Measurements from ENCODE around the gene TIMP1. TPM values are rescaled to one million over a fixed set of nuclear protein-coding genes. Genes with fewer than 3 reads are reported as not detected.
A peak's percentile ranks its signal among the peaks of the same experiment; 100 is the strongest.

The TIMP1 gene
- polyA plus RNA-seq, 3 donors: 56.0 to 538 (median 342) TPM

DNA sequence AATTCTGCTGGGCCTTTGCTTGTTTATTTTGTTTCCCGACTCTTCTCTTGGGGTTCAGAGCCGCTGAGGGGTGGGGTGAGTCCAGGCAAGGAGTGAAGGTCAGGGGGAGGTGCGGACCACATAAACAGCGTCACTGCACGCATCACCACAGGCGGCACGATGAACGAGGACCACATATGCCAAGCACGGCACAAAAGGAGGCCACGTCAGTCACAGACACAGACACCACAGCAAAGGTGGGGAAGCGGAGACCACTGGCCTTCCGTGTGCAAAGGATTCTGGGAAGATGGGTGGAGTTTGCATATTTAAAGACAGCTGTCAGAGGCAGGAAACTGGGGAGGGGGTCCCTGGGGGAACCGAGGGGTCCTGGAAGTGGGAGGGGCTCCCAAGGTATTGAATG is 10.3 kb upstream of the TIMP1 start:
- 87 to 93% (median 90%) methylated on average over 13 of the region's 13 CpGs for WGBS, 3 donors
- H3K27ac ChIP-seq (ENCODE audit: low read depth, low read length): no peak overlapping the region

DNA sequence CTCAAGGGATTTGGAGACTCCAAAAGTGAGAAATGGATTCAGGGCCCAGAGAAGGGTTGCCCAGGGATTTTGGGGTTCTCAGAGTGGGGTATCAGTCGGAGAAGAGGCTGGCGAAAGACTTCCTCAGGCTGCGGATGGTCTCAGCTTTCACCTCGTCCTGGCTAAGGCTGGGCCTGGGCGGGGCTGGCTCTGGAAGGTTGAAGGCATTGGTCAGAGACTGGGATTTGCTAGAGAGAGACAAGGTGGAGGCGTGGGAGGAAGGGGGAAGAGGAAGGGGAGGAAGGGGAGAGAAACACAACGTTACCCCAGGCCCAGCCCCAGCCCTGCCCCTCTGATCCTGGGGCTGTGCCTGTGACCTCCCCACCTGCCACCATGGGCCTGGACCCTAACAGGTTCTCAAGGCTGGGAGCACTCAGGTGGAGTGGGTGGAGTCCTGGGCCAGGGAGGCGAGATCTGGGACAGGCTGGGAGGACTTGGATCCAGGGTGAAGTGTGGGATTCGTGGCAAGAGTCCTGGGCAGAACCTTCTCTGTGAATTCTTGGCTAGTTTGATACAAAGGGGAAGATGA is 9.4 kb upstream of the TIMP1 start:
- 42 to 61% (median 59%) methylated on average over 6 to 9 of the region's 9 CpGs for WGBS, 3 donors
- no peak overlapping the region for H3K27ac ChIP-seq (ENCODE audit: low read depth, low read length)

DNA sequence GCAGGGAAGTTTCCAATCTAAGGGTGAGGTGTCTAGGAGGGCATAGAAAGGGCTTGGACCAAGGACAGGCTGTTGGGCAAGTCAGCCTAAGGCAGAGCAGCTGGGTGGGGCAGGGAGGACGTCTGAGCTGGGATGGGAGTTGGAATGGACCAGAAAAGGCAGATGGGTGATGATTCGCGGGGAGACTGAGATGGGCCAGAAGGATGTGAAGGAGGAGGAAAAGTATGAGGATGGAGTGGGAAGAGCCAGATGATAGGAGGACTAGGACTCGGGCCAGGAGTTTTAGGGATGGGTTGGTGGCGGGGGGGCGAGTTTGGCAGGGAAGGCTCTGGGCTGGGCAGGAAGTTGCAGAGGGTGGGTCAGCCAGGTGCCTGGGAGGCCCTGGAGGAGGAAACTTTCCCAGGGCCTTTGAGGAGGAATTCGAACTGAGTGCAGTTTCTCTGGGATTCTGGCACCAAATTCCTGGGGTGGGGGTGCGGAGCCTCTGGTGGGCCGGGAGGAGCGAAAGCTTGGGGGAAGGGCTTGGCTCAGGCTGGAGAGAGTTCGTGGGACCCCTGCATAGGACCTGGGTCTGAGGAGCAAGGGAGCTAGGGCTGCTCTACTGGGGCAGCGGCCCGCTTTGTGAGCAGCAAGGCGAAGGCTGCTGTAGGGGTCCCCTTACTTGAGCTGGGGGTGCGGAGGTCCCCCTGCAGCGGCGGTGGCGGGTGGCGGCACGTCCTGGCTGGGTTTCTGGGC is 8.7 kb upstream of the TIMP1 start:
- H3K27ac ChIP-seq (ENCODE audit: low read depth, low read length): no peak overlapping the region
- 11 to 41% (median 31%) methylated on average over 11 to 20 of the region's 20 CpGs for WGBS, 3 donors

DNA sequence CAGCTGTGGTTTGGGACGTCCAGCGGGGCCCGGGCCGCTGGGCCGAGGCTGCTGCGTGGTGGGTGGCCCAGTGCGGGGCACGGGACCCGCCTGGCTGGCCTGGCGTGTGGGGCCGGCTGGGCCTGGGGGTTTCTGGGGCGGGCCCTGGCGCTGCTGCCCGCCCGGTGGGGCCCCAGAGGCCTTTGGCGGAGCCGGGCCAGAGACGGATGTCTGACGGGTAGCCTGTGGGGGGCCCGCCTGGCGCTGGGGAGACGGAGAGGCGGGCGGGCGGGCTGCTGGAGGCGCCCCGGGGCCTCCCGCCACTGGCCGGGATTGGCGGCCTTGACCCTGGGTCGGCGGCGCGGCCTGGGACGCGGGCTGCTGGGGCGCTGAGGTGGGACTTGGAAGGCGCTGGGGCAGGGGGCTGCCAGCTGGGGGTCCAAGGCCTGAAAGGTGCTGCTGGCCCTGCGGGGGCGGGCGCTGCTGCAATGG is 8.1 kb upstream of the TIMP1 start:
- H3K27ac ChIP-seq (ENCODE audit: low read depth, low read length): no peak overlapping the region
- 11 to 30% (median 15%) methylated on average over 4 to 40 of the region's 41 CpGs for WGBS, 3 donors

DNA sequence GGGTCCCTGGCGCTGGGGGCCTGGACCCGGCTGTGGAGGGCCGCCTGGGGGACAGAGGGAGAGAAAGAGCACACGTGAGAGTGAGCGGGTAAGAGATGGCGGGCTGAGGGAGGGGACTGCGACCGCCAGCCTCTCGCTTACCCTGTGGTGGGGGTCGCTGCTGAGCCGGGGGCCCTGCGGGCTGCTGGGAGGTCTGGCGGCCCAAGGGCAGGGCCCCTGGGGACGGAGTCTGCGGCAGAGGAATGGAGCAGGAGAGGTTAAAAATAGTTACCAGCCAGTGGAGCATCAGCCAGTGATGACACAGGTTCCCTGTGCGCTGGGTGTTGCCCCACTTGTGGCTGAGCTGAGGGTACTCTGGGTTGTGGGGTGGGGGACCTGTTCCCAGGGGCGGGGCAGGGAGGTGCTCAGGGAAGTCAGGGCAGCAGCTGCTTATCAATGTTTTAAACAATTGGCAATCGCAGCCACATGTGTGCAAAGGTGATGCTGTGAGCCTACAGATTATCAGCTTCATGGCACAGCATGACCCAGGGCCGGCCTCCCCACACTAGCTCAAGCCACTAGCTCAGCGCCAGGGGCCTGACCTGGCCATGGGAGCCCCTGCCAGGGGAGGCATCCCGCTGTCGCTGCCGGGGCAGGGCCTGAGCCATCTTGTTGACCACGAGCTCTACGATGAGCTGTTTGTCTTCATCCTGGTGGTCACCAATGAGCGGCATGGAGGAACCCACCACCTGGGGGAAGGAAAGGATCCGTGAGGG is 7.5 kb upstream of the TIMP1 start:
- H3K27ac ChIP-seq (ENCODE audit: low read depth, low read length): no peak overlapping the region
- WGBS, 3 donors: 50 to 62% (median 54%) methylated on average over 22 to 27 of the region's 27 CpGs

DNA sequence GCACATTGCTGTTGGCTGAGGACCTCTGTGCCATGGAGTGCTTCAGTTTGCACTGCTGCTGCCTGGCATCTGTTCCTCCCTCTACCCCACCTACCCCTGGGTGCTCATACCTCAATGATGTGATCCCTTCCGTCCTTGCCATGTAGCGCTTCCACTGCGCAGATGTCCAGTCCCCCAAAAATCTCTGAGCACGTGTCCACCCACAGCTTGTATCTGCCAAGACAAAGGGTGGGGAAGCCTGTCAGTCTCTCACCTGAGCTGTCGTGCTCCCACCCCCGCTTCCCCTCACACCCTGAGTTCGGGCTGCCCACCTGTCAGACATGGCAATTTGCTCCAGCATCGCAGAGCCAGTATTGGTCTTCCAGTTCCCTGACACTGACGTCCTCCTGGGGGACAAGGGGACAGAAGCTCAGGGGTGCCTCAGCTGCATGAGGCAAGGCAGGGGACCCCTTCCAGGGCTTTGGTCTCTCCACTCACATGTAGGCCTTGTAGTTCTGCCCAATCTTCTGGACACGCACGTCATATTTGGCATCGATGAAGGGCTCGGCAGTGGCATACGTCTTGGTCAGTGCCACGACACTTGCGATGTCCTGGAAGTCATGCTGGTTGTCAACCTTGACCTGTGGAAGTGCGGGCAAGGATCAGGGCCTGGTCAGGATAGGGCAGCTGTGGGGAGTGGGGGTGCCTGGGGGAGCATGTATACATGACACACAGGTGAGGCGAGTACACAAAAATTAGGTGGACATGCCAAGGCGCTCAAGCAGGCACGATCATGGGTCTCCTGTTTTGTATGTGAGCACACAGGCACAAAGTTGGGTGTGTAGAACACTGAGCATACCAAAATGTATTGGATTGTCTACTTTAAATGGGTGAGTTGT is 6.0 kb upstream of the TIMP1 start:
- no peak overlapping the region for H3K27ac ChIP-seq (ENCODE audit: low read depth, low read length)
- 86 to 97% (median 96%) methylated on average over 19 to 20 of the region's 20 CpGs for WGBS, 3 donors

DNA sequence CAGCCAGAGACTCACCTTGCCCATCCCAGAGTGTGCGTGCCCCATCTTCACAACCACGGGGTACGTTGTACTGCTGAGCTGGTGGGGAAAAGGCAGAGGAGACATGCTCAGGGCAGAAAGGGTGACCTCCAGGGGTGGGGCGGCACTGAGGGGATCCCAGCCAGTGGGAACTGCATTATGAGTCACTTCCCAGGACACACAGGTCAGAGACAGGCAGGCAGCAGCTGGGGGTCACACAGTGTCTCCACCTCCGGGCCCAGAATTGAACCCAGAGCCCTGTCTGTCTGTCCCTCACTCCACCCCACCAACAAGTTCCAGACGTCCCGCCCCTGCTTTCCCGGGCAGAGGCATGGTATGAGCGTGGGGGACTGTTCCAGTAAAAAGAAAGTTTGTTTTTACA is 4.8 kb upstream of the TIMP1 start:
- H3K27ac ChIP-seq (ENCODE audit: low read depth, low read length): no peak overlapping the region
- 62 to 67% (median 65%) methylated on average over 8 to 9 of the region's 9 CpGs for WGBS, 3 donors

DNA sequence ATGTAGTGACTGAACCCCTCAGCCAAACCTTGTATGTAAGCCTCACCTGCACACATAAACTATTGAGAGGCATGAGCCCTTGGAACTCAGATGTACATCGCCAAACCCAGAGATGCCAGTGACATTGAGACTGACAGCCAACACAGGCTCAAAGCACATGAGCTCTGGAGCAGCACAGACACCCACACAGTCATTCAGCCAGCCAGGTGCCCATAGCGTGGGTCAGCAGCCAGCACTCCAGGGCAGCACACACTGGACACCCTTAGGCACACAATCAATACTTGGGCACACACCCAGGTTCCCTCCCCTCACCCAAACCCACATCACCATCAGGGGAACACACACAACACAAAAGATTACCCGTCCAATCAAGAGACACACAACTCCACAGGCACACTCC is 4.3 kb upstream of the TIMP1 start:
- 57 to 90% (median 80%) methylated on average over 3 of the region's 3 CpGs for WGBS, 3 donors
- no peak overlapping the region for H3K27ac ChIP-seq (ENCODE audit: low read depth, low read length)

DNA sequence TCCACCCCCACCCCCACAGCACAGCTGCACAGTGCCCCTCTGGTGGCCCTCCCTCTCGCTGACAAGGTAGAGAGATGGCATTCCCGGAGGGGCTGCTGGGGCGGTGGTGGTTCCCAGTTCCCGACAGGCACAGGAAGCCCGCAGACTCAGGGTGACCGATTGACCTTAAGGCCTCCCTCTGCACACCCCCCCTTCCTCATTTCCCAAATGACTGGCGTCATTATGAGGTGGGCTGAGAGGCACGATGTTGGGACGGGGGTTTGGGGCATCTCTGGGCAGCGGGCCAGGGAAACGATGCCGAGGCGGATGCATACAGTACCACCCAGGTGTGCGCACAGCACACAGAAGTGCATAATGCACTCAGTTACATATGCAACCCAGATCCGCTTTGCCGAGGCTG is 3.5 kb upstream of the TIMP1 start:
- 33 to 61% (median 42%) methylated on average over 10 to 16 of the region's 16 CpGs for WGBS, 3 donors
- no peak overlapping the region for H3K27ac ChIP-seq (ENCODE audit: low read depth, low read length)

DNA sequence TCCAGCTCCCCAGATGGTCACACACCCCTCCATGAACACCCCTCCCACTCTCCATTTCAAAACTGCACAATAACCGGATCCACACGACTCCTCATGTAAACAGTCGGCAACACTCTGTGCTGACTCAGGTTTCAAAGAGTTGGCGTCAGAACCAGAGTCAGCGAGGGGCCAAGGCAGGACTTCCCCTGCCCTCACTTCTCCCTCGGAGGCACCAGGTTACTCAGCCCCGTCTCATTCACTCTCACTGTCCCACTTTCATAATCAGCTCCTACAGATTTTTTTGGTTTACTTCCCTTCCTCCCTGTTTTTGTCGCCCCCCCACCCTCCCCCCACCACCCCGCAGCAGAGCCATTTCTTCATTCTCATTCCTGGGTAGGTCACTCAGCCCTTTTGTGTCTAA is 2.7 kb upstream of the TIMP1 start:
- WGBS, 3 donors: 20 to 67% (median 57%) methylated on average over 9 of the region's 9 CpGs
- no peak overlapping the region for H3K27ac ChIP-seq (ENCODE audit: low read depth, low read length)

DNA sequence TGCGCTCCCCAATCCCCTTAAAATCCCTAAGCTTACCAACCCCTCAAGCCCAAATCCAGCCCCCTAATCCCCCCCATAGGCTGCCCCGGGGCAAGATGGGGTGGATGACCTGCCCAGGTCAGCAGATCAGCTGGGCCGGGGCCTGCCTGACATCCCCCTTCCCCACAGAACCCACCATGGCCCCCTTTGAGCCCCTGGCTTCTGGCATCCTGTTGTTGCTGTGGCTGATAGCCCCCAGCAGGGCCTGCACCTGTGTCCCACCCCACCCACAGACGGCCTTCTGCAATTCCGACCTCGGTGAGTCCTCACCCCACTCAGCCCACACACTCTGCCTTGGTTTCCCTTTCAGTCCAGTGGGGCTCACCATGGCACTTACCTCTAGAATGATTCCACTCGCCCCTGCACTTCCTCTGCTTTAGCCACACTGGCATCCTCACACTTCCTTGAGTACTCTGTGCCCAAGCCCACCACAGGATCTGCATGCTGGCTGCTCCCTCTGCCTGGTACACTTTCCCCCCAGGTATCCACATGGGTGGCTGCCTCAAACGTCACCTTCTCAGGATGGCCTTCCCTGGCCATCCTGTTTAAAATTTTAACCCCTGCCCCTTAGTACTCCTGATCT is 1.1 kb downstream of the TIMP1 start:
- peak overlapping the region; percentile 81 for H3K27ac ChIP-seq (ENCODE audit: low read depth, low read length)
- WGBS, 3 donors: 39 to 71% (median 54%) methylated on average over 5 to 8 of the region's 8 CpGs

DNA sequence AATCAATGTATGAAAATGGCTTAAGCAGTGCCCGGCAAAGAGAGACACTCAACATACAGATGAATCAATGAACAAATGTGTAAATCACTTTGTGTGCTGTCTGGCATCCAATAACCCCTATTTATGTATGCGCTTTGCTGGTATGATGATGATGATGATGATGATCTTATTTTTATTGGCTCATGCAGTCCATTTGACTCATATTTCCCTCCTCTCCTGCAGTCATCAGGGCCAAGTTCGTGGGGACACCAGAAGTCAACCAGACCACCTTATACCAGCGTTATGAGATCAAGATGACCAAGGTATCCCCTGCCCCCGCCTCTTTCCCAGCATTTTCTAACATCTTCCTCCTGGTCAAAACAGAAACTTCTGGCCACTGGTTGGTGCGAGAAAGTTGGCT is 2.5 kb downstream of the TIMP1 start:
- 64 to 80% (median 71%) methylated on average over 6 of the region's 6 CpGs for WGBS, 3 donors
- no peak overlapping the region for H3K27ac ChIP-seq (ENCODE audit: low read depth, low read length)

DNA sequence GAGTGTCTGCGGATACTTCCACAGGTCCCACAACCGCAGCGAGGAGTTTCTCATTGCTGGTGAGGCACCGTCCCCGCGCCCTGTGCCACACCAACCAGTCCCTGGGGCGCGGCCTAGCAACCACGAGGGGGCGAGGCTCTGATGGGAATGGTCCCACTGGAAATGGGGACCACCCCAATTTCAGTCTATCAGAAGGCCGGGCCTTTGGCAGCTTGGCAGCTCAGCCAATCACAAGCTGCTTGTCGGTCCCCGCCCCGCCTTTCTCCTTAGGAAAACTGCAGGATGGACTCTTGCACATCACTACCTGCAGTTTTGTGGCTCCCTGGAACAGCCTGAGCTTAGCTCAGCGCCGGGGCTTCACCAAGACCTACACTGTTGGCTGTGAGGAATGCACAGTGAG is 3.0 kb downstream of the TIMP1 start:
- WGBS, 3 donors: 65 to 78% (median 73%) methylated on average over 14 to 16 of the region's 16 CpGs
- H3K27ac ChIP-seq (ENCODE audit: low read depth, low read length): no peak overlapping the region

DNA sequence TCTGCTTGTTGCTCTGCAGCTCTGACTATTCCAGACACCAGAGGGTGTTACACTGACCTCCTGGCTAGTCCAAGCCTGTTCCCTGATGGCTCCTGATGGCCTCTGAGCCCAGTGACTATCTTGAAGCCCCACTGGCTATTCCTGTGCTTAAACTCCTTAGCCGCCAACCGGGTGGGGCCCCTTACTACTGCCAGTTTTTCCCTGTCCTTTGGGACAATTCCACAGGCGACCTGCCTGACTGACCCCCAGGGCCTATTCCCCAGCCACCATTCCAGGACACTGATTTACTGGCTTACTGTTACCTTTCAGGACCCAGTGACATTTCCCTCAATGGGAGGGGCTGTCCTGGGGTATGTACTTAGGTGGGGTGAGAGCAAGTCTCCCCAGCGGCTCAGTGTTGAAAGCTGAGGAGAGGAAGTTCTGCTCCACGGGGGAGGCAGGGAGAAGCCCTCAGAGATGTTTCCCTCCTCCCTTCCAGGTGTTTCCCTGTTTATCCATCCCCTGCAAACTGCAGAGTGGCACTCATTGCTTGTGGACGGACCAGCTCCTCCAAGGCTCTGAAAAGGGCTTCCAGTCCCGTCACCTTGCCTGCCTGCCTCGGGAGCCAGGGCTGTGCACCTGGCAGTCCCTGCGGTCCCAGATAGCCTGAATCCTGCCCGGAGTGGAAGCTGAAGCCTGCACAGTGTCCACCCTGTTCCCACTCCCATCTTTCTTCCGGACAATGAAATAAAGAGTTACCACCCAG is 4.0 kb downstream of the TIMP1 start:
- no peak overlapping the region for H3K27ac ChIP-seq (ENCODE audit: low read depth, low read length)
- whole genome bisulfite sequencing, 3 donors: 54 to 73% (median 71%) methylated on average over 9 to 11 of the region's 11 CpGs

DNA sequence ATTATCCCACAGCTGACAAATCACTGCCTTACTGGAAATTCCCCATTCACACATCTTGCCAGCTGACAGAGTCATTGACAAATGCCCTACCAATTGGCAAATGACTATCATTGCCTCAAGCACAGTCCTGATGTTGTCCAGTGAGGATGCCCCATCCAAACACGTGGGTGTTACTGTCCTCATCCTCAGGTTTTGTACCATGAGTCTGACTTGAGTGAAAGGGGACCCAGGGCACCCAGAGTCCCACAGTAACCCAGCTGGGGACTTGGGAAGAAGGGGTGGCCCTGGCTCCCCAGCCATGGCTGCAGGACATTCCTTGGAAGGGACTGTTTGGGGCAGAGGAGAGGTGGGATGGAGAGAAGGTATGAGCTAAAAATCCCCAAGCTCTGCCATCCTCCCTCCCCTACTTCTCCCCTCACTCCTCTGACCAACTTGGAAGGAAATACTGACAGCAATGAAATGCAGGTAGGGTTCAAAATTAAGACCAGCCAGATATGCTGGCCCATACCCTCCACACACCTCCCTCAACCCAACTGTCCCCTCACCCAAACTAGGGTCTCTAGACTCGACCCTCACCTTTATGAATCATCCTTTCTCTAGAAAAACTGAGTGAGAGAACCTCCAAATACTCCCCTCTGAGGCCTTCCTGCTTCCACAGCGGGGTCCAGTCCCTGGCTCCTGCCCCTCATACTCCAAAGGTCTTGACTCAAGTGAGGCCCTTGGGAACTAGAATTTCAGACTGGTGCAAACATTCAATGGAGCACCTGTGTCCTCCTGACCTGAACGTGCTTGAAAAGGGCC is 5.1 kb downstream of the TIMP1 start:
- no peak overlapping the region for H3K27ac ChIP-seq (ENCODE audit: low read depth, low read length)
- 30 to 73% (median 53%) methylated on average over 4 of the region's 4 CpGs for WGBS, 3 donors

DNA sequence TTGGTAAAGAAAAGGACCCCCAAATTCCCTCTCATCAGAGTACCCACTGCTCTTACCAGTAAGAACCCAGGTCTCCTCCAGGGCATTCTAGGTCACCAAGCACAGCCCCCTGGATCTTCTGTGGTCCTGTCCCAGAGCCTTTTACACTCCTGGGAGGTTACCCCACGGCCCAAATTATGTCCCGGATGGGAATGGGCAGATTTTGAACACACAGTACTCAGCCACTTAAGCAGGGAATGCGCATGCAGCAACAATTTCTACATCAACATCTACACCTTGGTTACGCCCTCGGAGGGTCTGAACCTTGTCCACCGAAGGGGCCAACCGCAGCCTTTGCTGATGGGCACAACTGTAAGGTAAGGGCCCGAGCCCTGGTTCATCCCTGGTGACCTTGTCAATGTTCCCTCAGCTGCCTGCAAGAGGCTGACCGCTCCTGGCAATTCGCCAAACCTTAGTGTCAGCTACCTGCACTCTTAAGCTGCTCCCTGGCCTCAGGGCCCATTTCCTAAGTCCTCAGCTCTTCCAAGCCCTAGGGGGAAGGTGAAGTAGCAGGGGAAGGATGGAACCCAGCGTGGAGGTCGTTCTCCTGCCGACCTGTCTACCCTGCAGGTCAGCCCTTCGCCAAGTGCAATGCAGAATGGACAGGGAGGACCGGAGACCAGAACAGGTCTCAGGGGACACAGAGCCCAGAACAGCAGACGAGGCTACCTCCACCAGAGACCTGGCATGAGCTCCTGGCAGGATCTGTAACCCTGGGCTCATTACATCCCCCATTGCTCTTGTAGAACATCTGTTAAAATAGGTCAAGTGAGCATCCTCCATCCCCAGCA is 5.9 kb downstream of the TIMP1 start:
- 72 to 89% (median 75%) methylated on average over 11 to 16 of the region's 16 CpGs for WGBS, 3 donors
- H3K27ac ChIP-seq (ENCODE audit: low read depth, low read length): no peak overlapping the region
